Testis (tissue), 2 donors: Measurements from ENCODE around the gene ZKSCAN5.

Source experiments
- CTCF ChIP-seq, 3 experiments: fragments of 450-650 bp in 2 of 3; fragments of 200-600 bp in 1 of 3; sonication (generic) in 1 of 3; IDR thresholded peaks; one replicate each; pipeline ENCODE4 v1.5.1; 2016 to 2019; ENCODE audit warnings: antibody characterized with exemption in 3 of 3, mild to moderate bottlenecking in 2 of 3, moderate library complexity in 1 of 3
- POLR2A ChIP-seq: fragments of 450-650 bp; IDR thresholded peaks from one replicate; pipeline ENCODE4 v1.6.1; 2017; ENCODE audit warnings: antibody characterized with exemption, mild to moderate bottlenecking, moderate library complexity

- TF ChIP-seq POLR2A (no peak), CTCF (IDR thresholded peaks at IDR 0.05) (no peak)
Measured at GRCh38 chr7:99573257-99573656, 68.8 kb downstream of the ZKSCAN5 start.
